Sigmoid colon (tissue), 3 donors: ENCODE data around the gene DPYSL5.

Experiments
- CTCF ChIP-seq, 4 experiments: fragments of 450-650 bp in 3 of 4; fragments of 200-600 bp in 1 of 4; IDR thresholded peaks; one replicate each; pipeline ENCODE4 v1.5.1; 2016 to 2019; ENCODE audit warnings: antibody characterized with exemption in 4 of 4, mild to moderate bottlenecking in 3 of 4, moderate library complexity in 2 of 4
- POLR2A ChIP-seq, 2 donors: fragments of 450-650 bp; IDR thresholded peaks; one replicate each; pipeline ENCODE4 v1.6.1; 2016; ENCODE audit warnings: antibody characterized with exemption in 2 of 2, mild to moderate bottlenecking in 2 of 2, moderate library complexity in 2 of 2

GRCh38 chr2:26975656-26976055 is 127.7 kb downstream of the DPYSL5 start:
- TF ChIP-seq POLR2A (IDR thresholded peaks at IDR 0.05) (no peak), CTCF (IDR thresholded peaks at IDR 0.05) (no peak)
